Liver (tissue), 3 donors: ENCODE data around the gene AKR1C8.
"Not testable (repeated sequence)": the region's sequence is repeated elsewhere in the genome, so short reads cannot be mapped to it uniquely, and the experiment has no call there.

ENCODE experiments used
- ATF3 ChIP-seq: IDR thresholded peaks from 2 replicates; pipeline ENCODE4 v1.6.1; 2016; ENCODE audit warnings: antibody characterized with exemption
- CTCF ChIP-seq: fragments of 150-350 bp; IDR thresholded peaks from 2 replicates; pipeline ENCODE4 v1.5.1; 2017; ENCODE audit warnings: improper control_type of control experiment, low read depth, low read length; ENCODE audit not compliant: missing input control
- EGR1 ChIP-seq, 2 donors: IDR thresholded peaks; 2 replicates each; pipeline ENCODE4 v1.6.1; 2016 to 2018; ENCODE audit warnings: antibody characterized with exemption in 2 of 2, low read depth in 2 of 2
- FOXA1 ChIP-seq: IDR thresholded peaks from 2 replicates; pipeline ENCODE4 v1.6.1; 2016; ENCODE audit warnings: antibody characterized with exemption
- GABPA ChIP-seq, 2 donors: IDR thresholded peaks in 1 of 2; conservative IDR thresholded peaks in 1 of 2; 2 replicates each; pipeline ENCODE4 v1.6.1; 2016; ENCODE audit warnings: antibody characterized with exemption in 2 of 2, mild to moderate bottlenecking in 1 of 2, moderate library complexity in 1 of 2
- HNF4A ChIP-seq, 2 donors: conservative IDR thresholded peaks; 2 replicates each; pipeline ENCODE4 v1.6.1; 2016; ENCODE audit warnings: antibody characterized with exemption in 2 of 2, mild to moderate bottlenecking in 2 of 2
- HNF4G ChIP-seq: IDR thresholded peaks from 2 replicates; pipeline ENCODE4 v1.6.1; 2016; ENCODE audit warnings: antibody characterized with exemption
- MAX ChIP-seq: IDR thresholded peaks from 2 replicates; pipeline ENCODE4 v1.6.1; 2016; ENCODE audit warnings: antibody characterized with exemption
- RAD21 ChIP-seq, 2 donors: IDR thresholded peaks; 2 replicates each; pipeline ENCODE4 v1.6.1; 2016; ENCODE audit warnings: antibody characterized with exemption in 2 of 2, mild to moderate bottlenecking in 2 of 2
- REST ChIP-seq: IDR thresholded peaks from 2 replicates; pipeline ENCODE4 v1.6.1; 2016; ENCODE audit warnings: antibody characterized with exemption, mild to moderate bottlenecking
- TAF1 ChIP-seq: conservative IDR thresholded peaks from 2 replicates; pipeline ENCODE4 v1.6.1; 2016; ENCODE audit warnings: antibody characterized with exemption, mild to moderate bottlenecking
- YY1 ChIP-seq: IDR thresholded peaks from 2 replicates; pipeline ENCODE4 v1.6.1; 2016; ENCODE audit warnings: antibody characterized with exemption, mild to moderate bottlenecking
- ZBTB33 ChIP-seq: IDR thresholded peaks from 2 replicates; pipeline ENCODE4 v1.6.1; 2016; ENCODE audit warnings: antibody characterized with exemption
- donor health status: healthy.
- donor health status: healthy.

- TF ChIP-seq CTCF; REST; RAD21 (IDR thresholded peaks at IDR 0.05); ATF3; GABPA (IDR thresholded peaks at IDR 0.05 in 1 of 2, conservative IDR thresholded peaks at IDR 0.05 in 1 of 2); HNF4G; EGR1 (IDR thresholded peaks at IDR 0.05; ENCODE audit: low read depth in 2 of 2); ZBTB33; FOXA1; HNF4A (conservative IDR thresholded peaks at IDR 0.05); MAX; TAF1; YY1: not testable (repeated sequence)
Measured at GRCh38 chr10:5222942-5223341, 38.0 kb upstream of the AKR1C8 start.
